Measurements from ENCODE around the gene GTF3C1. TPM values are rescaled to one million over a fixed set of nuclear protein-coding genes. Genes with fewer than 3 reads are reported as not detected.

Gene GTF3C1
- total RNA-seq, 2 donors from 2014 or later: 38.7 to 161 TPM

GRCh38 chr16:27486344-27486743 is 63.4 kb downstream of the GTF3C1 start:
- DNase-seq (no peak), ATAC-seq (no peak)
- TF ChIP-seq POLR2A (IDR thresholded peaks at IDR 0.05): no peak
- no peak for TF ChIP-seq CTCF (IDR thresholded peaks at IDR 0.05)
- Histone ChIP-seq H3K4me1 (no peaks in the 10 kb centered on the region), H3K27me3 (no peaks in the 10 kb centered on the region), H3K9me3 (no peaks in the 10 kb centered on the region), H3K4me3 (no peak overlapping the region), H3K27ac (no peak overlapping the region), H3K36me3 (replicated peaks in 1 of 2; ENCODE audit: insufficient read depth in 1 of 2, low read depth in 2 of 2) (peaks cover 34 to 61% of the 10 kb centered on the region in 2 donors)
- intact Hi-C loops (cut with DNase I): no loop called here
- WGBS, 2 donors: 69 to 74% methylated on average over 8 of the region's 8 CpGs

GRCh38 chr16:27485811-27486210 is 63.9 kb downstream of the GTF3C1 start:
- no peak overlapping the region for H3K27ac ChIP-seq
- H3K4me3 ChIP-seq: no peak overlapping the region
- WGBS, 2 donors: 94 to 100% methylated on average over 3 to 11 of the region's 11 CpGs
- ATAC-seq (no peak), DNase-seq (no peak)
- H3K4me1 ChIP-seq: no peaks in the 10 kb centered on the region
- H3K36me3 ChIP-seq (replicated peaks in 1 of 2; ENCODE audit: insufficient read depth in 1 of 2, low read depth in 2 of 2): peaks cover 34 to 62% of the 10 kb centered on the region in 2 donors
- H3K27me3 ChIP-seq: no peaks in the 10 kb centered on the region
- H3K9me3 ChIP-seq: no peaks in the 10 kb centered on the region
- TF ChIP-seq CTCF (IDR thresholded peaks at IDR 0.05) (no peak), POLR2A (IDR thresholded peaks at IDR 0.05) (no peak)
- intact Hi-C loops (cut with DNase I): no loop called here

- Histone ChIP-seq H3K27ac (no peak overlapping the region), H3K27me3 (no peaks in the 10 kb centered on the region), H3K36me3 (replicated peaks in 1 of 2; ENCODE audit: insufficient read depth in 1 of 2, low read depth in 2 of 2) (peaks cover 34 to 64% of the 10 kb centered on the region in 2 donors), H3K4me1 (no peaks in the 10 kb centered on the region), H3K9me3 (no peaks in the 10 kb centered on the region), H3K4me3 (no peak overlapping the region)
- ATAC-seq (no peak), DNase-seq (no peak)
- intact Hi-C loops (cut with DNase I): no loop called here
- 95 to 97% methylated on average over 9 of the region's 9 CpGs for WGBS, 2 donors
- no peak for TF ChIP-seq POLR2A (IDR thresholded peaks at IDR 0.05)
- TF ChIP-seq CTCF (IDR thresholded peaks at IDR 0.05): no peak
These were observed 64.6 kb downstream of the GTF3C1 start for GRCh38 chr16:27485126-27485525.

- H3K4me1 ChIP-seq: no peaks in the 10 kb centered on the region
- ATAC-seq (no peak), DNase-seq (no peak)
- intact Hi-C loops (cut with DNase I): no loop called here
- WGBS, 2 donors: 90% methylated on average over 2 to 5 of the region's 5 CpGs
- no peak overlapping the region for H3K4me3 ChIP-seq
- no peak for TF ChIP-seq CTCF (IDR thresholded peaks at IDR 0.05)
- no peak for TF ChIP-seq POLR2A (IDR thresholded peaks at IDR 0.05)
- H3K36me3 ChIP-seq (replicated peaks in 1 of 2; ENCODE audit: insufficient read depth in 1 of 2, low read depth in 2 of 2): peaks cover 22 to 57% of the 10 kb centered on the region in 2 donors
- no peak overlapping the region for H3K27ac ChIP-seq
- no peaks in the 10 kb centered on the region for H3K9me3 ChIP-seq
- no peaks in the 10 kb centered on the region for H3K27me3 ChIP-seq
These were observed 66.1 kb downstream of the GTF3C1 start for GRCh38 chr16:27483624-27484023.

- DNase-seq (no peak), ATAC-seq (no peak)
- Histone ChIP-seq H3K9me3 (no peaks in the 10 kb centered on the region), H3K4me1 (no peaks in the 10 kb centered on the region), H3K4me3 (no peak overlapping the region), H3K27me3 (no peaks in the 10 kb centered on the region), H3K36me3 (replicated peaks in 1 of 2; ENCODE audit: insufficient read depth in 1 of 2, low read depth in 2 of 2) (peaks cover 19 to 58% of the 10 kb centered on the region in 2 donors), H3K27ac (no peak overlapping the region)
- intact Hi-C loops (cut with DNase I): no loop called here
- 61 to 84% methylated on average over 5 of the region's 5 CpGs for WGBS, 2 donors
- TF ChIP-seq POLR2A (IDR thresholded peaks at IDR 0.05) (no peak), CTCF (IDR thresholded peaks at IDR 0.05) (no peak)
These were observed 66.7 kb downstream of the GTF3C1 start for GRCh38 chr16:27483088-27483437.
